Activated CD8-positive, alpha-beta memory T cell treated with anti-CD3 and anti-CD28 coated beads for 36 hours (primary cell): ENCODE measurements around the gene AGBL1. TPM values are rescaled to one million over a fixed set of nuclear protein-coding genes. Genes with fewer than 3 reads are reported as not detected.

Experiments used
- CTCF ChIA-PET: fragments of 350-600 bp; sonication (Branson Sonifier 250); formaldehyde crosslinking; loops from one replicate; lab custom pipeline; 2021; ENCODE audit warnings: antibody characterized with exemption; lab: Charles Lee
- POLR2A ChIA-PET: fragments of 350-600 bp; sonication (Branson Sonifier 250); formaldehyde crosslinking; loops from one replicate; lab custom pipeline; 2021; ENCODE audit warnings: antibody characterized with exemption; lab: Charles Lee
- total RNA-seq, 2 experiments: library from RNA; stranded (reverse); gene quantifications; one replicate each; pipeline ENCODE4 v1.2.3, GENCODE V29; 2021

Gene AGBL1
- total RNA-seq, 2 experiments from 2014 or later: not detected

DNA sequence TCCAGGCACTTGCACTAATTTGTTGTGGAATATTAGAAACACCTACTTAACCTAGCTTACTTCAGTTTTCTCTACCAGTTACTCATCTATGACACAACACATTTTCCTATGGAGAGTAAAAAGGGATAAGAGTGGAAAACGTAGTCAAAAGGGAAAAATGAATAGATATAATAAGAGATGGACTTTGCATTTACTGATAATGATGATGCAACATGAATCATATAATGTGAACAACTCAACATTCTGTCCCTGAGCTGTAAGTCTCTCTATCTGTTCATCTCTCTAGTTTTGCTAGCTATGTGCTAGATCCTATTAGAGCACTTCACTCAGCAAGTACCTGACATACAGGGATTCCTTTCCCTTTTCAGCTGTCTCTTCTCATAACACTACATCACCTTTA is 627.1 kb downstream of the AGBL1 start:
- ChIA-PET CTCF (no interaction called here), POLR2A (no interaction called here)

DNA sequence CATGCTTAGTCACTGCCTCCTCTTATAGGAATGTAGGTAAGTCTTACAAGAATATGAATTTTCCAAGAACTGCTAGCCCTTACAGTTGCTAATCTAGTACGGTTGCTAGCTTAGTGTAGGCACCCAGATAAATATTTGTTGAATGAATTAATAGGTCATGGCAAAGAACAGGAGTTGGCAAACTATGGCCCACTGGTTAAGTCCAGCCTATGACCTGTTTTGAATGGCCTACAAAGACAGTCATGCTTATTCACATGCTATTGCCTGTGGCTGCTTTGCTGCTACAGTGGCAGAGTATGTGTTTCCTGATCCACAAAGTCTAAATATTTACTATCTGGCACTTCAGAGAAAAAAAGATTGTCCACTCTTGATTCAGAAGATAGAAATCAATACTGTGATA is 631.8 kb downstream of the AGBL1 start:
- POLR2A ChIA-PET: no interaction called here
- CTCF ChIA-PET: no interaction called here

DNA sequence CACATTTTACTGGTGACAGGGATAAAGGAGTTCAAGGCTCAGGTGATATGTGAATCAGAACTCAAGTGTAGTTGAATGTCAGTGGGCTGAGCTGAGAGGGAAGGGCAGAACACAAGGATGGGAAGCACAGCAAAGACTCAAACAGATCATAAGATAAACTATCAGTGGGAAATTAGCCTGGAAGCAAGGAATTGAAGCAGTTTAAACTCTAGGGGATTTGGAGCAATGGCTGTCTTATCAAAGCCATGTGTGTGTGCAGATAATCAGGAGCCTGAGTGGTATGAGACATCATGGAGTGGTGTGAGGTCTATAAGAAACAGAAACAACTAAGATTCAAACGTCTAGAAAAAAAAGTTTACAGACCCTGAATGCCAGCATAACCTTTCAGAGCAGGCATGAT is 634.6 kb downstream of the AGBL1 start:
- POLR2A ChIA-PET: no interaction called here
- CTCF ChIA-PET: no interaction called here

DNA sequence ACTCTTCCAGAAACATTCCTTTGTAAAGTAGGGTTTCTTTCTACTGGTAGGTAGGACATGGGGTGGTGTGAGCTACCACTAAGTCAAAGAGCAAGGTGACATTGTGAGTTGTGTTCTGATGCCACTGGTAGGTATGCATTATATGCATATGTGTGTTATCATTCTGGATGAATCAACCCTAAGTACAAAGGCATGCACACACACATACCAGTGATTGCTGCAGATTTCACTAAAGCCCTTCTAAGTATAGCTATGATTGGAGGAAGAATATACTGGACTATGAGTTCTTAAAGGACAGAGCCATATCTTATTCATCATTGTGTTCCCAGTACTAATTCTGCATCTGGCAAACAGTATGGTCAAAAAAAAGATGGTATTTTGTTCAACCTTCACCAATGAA is 646.0 kb downstream of the AGBL1 start:
- CTCF ChIA-PET: no interaction called here
- POLR2A ChIA-PET: no interaction called here

DNA sequence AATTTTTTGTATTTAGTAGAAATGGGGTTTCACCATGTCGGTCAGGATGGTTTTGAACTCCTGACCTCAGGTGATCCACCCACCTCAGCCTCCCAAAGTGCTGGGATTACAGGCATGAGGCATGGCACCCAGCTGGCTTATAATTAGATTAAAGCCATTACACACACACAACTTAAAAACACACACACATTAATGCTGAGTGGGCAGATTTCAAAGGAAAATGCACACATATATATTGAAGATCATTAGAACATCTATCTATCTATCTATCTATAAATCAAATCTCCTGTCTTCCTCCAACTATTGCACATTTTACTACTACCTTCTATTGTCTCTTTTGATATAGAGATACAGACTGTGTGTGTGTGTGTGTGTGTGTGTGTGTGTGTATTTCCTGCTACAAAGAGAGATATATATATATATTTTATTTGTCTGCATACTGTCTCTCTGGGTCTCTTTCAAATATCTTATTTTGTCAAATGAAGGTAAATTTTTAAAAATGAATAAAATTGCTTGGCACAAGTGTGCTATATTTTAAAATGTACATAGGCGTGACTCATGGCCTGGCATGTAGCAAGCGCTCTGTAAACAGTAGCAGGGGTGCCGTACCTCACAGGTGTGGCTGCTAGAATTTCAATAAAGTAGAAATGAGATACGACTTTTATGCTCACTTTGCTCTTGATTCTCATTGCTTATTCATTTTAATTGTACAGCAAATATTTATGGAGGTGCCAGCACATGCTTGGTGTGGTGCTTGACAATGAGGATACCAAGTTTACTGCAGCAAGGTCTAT is 655.8 kb downstream of the AGBL1 start:
- POLR2A ChIA-PET: no interaction called here
- CTCF ChIA-PET: no interaction called here

DNA sequence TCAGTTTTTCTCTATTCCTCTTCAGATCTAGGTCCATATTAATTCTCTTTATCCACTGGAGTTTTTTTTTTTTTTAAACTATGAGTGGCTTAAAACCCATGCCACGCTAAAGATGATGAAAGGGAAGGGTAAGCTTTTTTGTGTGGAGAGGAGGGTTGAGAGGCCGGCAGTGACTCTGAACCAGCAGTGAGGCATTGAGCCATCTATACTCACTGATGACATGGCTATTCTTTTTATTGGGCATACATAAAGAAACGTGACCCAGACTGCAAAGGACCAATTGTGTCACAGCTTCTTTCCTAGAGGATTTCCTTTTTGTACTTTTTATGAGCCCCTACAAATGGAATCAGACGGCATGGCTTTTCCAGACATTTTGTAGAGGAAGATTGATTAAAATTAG is 662.2 kb downstream of the AGBL1 start:
- POLR2A ChIA-PET: no interaction called here
- CTCF ChIA-PET: interaction anchor here (0.7 kb wide), 1 partner anchor 884 kb away, joined by 4 read pairs; no protein-coding TSS in a partner anchor

DNA sequence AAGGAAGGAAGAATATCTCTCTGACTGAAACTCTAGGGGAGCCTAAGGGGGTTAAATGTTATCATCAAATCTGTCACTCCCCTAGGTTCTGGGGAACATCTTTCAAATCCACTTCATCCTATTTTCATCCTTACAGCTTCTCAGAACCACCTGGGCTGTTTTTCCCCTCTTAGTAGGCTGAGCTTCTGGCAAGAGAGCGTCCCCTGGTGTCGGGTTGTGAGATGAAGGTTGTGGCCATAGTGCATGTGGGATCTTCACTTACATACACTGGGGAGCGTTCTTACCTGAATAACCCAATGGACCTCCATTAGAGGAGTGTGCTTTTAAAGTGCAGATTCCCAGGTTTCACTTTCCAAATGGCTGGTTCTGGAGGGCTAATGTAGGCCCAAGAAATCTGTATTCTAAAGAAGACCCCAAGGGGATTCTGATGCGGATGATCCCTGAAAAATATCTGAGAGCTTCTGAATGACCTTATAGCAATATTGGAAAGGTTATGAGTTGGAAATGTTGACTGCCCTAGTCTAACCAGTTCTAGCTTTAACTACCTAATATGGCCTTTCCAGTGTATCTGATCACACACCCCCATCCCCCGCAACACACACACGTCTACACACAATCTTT is 663.7 kb downstream of the AGBL1 start:
- ChIA-PET POLR2A (no interaction called here), CTCF (interaction anchor here (0.8 to 1.9 kb wide), 9 partner anchors 93 to 1435 kb away, joined by 3 to 13 read pairs (median 3); no protein-coding TSS in a partner anchor)

DNA sequence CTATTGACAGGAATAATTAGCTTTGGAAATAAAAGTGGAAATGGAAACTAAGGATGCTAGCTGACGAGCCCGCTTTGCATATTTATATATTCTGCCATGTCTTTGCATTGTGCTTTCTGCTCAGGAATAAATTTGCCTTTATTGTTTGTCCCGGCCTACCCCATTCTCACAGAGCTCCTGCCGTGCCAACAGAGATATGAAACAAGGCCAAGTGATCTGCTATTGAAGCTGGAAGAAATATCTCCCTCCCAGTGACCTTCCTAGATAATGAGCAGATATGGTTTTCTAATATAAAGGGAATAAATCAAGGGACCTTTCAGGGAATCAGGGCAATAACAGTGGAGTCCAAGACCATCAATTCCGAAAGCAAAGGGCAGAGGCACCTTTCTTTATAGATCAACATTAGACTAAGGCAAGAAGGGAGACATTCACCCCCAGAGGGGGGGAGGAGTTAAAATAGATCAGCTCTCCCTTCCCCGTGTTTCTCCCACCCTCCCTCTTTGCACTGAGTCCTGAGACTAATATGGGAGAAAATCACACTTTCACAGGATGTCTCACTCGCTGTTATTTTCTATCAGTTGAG is 664.6 kb downstream of the AGBL1 start:
- CTCF ChIA-PET: interaction anchor here (1.0 to 1.9 kb wide), 6 partner anchors 94 to 1434 kb away, joined by 3 to 13 read pairs (median 4); no protein-coding TSS in a partner anchor
- POLR2A ChIA-PET: no interaction called here

DNA sequence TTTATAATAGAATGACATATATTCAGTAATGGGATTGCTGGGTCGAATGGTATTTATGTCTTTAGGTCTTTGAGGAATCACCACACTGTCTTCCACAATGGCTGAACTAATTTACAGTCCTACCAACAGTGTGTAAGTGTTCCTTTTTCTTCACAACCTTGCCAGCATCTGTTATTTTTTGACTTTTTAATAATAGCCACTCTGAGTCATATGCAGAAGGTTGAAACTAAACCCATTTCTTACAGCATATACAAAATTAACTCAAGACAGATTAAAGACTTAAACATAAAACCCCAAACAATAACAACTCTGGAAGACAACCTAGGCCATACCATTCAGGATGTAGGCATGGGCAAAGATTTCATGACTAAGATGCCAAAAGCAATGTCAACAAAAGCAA is 671.4 kb downstream of the AGBL1 start:
- ChIA-PET CTCF (interaction anchor here (0.6 kb wide), 1 partner anchor 207 kb away, joined by 3 read pairs; no protein-coding TSS in a partner anchor), POLR2A (no interaction called here)

DNA sequence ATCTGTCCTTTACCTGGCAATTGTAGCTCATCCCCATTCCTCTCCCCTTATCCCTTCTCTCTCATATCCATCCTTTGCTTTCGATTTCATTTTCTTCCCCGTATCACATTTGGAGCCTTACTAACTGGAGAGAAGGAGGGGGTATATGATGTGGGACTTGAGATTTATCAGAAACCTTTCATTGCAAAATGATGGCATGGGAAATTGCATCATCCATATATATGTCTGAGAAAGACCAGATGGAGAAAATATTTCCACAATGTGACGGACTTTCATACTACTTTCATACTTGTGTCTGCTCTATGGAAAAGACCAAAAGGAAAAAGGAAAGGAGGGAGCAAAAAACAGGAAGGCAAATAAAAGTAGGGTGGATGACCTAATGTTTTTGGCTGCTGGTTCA is 675.2 kb downstream of the AGBL1 start:
- ChIA-PET POLR2A (no interaction called here), CTCF (no interaction called here)

DNA sequence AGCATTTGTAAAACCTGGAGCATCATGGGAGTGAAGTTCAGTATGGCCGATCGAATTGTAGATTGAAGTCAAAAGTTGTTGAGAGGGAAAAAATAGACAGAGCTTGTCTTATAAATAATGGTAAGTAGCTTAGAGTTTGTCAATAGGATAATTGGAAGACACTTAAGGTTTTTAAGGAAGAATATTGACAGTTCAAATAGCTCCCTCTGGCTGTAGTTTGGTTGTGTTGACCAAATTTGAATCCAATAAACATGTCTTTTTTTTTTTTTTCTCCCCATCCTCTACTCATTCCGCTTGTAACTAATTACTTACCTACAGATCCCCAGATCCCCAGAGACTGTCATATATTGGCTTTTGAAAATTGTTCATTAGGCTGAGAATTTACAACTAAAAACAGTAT is 677.0 kb downstream of the AGBL1 start:
- ChIA-PET CTCF (interaction anchor here (1.4 kb wide), 1 partner anchor 10 kb away, joined by 3 read pairs; no protein-coding TSS in a partner anchor), POLR2A (interaction anchor here (0.7 kb wide), 1 partner anchor 121 kb away, joined by 3 read pairs; no protein-coding TSS in a partner anchor)

DNA sequence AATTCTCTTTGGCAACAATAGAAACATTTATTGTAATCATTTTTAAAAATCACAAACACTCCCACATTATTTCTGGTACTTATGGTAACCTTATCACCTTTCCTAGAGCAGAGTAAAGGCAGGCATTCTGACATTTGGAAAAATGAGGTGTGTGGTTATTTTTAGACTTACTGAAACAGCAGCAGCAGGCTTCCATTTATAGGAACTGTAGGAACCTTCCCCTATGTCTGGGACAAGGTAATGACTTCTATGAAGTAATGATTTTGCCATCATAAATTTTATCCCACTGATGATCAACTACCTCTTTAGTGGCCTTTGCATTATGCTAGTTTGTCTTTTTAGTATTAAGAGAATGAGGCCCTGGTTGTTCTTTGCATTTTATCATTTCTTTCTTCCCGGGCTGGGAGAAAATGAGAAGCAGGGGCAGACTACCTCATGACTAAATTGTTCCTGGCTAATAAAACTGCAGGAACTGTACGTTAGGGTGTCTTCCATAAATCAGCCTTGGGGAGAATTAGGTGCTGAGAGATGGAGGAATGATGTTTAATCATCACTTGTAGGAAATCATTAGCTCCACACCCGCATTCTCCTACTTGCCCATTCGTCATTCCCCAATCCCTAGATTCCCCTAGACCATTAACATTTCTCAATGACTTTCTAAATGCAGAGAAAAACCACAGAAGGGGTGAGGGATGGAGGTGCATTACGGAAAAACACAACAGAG is 680.3 kb downstream of the AGBL1 start:
- POLR2A ChIA-PET: no interaction called here
- CTCF ChIA-PET: no interaction called here

DNA sequence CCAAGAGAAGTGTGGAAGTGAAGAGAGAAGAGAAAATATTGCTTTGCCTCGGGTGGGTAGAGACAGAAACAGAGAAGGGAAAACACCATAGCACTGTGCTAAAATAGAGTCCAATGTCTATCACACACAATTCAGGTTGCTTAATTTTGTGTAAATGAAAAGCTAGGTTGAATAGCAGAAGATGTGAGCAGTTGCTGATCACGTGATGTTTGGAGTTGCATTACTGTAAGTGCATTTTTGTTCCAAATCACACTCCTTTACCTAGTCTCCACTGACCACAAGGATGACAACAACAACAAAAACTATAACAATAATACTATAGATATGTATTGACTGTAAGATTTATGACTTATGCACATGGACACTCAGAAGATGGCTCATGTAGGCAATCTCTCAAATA is 683.2 kb downstream of the AGBL1 start:
- ChIA-PET CTCF (no interaction called here), POLR2A (no interaction called here)

DNA sequence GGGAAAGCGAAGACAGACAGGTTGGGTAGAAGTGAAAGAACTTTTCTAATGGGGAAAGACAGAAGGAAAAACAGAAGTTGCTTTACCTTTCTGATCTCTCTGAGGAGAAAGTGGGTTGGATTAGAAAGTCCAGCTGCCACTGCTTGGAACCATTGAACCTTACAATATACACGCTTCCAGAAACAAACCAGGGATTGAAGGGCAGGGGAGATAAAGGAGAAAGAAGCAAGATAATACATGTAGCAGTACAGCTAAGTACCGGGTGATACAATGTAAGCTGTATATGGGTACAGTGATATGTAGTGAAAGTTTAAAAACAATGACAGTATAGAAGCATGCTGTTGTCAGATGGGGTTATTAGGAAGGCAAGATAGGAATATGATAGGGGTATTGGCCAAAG is 684.4 kb downstream of the AGBL1 start:
- ChIA-PET CTCF (no interaction called here), POLR2A (no interaction called here)

DNA sequence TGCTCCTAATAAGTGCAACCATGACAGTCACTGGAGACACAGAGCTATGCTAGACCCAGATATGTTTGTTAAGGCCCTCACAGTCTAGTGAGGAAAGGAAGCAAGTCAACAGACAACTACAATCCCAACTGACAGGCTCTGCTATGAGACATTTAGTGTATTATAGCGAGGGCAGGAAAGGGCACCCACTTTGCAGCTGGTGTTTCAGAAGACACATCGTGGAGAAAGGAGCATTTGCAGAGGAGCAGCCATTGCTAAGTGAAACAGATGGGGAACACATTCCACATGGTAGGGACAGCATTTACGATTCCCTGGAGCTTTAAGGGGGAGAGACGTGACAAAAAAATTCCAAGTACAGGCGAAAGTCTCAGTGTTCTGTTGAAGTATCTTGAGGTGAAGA is 685.6 kb downstream of the AGBL1 start:
- POLR2A ChIA-PET: no interaction called here
- CTCF ChIA-PET: no interaction called here

DNA sequence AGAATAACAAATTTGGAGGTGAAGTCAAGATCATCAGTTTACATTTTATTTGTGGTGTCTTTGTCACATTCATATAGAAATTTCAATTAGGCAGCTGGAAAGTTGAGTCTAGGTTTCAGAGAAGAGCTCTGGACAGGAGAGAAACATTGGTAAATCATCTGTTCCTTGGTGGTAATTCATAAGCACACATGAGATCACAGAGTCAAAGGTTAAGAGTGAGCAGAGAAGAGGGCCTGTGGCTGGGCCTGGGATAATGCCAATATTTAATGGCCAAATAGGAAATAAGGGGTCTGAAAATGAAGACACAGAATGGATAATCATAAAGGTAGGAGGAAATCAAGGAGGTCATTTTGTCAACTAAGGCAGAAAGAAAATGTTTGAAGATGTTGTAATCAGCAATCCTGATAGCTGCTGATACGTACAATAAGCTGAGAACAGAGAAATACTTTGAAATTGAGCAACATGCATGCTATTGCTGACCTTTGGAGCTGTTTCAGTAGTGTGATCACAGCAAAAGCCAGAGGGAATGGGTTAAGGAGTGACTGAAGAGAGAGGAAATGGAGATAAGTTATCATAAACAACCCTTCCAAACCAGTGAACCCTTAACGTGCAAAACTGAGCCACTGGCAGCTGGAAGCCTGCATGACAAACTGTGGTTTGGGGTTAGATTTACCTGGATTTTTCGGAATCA is 692.8 kb downstream of the AGBL1 start:
- POLR2A ChIA-PET: no interaction called here
- CTCF ChIA-PET: no interaction called here

DNA sequence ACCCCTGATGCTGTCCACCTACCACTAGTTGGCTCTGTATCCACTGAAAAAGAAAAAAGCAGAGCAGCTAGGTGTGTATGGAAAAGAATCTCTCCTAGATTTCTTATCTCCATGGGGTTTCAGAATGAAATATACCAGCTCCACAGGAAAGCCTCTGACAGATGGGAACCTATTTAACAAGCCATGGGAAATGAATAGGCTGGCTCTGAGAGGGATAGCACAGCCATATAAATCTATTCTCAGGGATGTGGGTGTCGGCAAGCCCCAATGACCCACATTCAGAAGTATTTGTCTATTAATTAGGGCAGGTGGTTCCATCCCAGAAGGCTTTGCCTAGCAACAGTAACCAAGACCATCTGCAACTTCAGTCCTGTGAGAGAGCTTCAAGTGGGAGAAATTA is 694.1 kb downstream of the AGBL1 start:
- ChIA-PET POLR2A (no interaction called here), CTCF (no interaction called here)

DNA sequence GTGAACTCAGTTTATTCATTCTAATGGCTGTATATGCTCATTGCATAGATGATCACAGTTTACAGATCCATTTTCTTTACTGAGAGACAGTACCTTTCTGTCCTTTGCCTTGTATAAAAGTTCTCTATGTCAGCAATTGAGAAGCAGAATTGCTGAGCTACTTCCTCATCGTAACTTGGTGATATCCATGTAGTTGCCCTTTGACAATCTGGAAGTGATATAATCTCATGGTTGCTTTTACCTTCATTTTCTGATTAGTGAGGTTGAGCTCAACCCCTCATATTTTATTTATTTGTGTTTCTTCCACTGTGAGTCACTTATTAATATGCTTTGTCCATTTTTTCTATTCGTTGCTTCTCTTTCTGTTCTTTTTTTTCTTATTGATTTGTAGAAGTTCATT is 696.5 kb downstream of the AGBL1 start:
- ChIA-PET CTCF (interaction anchor here (0.6 kb wide), 1 partner anchor 19 kb away, joined by 3 read pairs; no protein-coding TSS in a partner anchor), POLR2A (no interaction called here)

DNA sequence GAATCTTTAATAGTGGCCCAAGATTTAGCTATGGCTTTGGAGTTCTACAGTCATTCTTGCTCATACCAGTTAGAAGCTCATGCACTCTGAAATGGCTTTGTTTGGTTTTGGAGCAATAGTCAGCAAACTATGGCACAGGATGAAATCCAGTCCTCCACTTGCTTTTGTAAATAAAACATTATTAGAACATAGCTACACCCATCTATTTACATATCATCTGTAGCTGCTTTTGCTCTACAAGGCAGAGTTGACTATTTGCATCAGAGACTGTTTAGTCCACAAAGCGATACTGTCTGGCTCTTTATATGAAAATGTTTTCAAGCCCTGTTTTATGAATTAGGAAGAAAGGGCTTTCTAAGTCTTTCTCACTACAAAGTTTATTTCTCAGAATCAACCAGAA is 716.9 kb downstream of the AGBL1 start:
- CTCF ChIA-PET: no interaction called here
- POLR2A ChIA-PET: no interaction called here
